Hematopoietic multipotent progenitor cell treated with erythropoietin and hydrocortisone succinate and interleukin-3 and kit ligand, for 17 days (in vitro differentiated cells): Measurements from ENCODE around the gene UPF1.

ENCODE experiments used
- DNase-seq: peaks from one replicate; pipeline ENCODE4 v3.0.0-alpha.2; 2015; ENCODE audit warnings: low spot score

Gene UPF1

DNA sequence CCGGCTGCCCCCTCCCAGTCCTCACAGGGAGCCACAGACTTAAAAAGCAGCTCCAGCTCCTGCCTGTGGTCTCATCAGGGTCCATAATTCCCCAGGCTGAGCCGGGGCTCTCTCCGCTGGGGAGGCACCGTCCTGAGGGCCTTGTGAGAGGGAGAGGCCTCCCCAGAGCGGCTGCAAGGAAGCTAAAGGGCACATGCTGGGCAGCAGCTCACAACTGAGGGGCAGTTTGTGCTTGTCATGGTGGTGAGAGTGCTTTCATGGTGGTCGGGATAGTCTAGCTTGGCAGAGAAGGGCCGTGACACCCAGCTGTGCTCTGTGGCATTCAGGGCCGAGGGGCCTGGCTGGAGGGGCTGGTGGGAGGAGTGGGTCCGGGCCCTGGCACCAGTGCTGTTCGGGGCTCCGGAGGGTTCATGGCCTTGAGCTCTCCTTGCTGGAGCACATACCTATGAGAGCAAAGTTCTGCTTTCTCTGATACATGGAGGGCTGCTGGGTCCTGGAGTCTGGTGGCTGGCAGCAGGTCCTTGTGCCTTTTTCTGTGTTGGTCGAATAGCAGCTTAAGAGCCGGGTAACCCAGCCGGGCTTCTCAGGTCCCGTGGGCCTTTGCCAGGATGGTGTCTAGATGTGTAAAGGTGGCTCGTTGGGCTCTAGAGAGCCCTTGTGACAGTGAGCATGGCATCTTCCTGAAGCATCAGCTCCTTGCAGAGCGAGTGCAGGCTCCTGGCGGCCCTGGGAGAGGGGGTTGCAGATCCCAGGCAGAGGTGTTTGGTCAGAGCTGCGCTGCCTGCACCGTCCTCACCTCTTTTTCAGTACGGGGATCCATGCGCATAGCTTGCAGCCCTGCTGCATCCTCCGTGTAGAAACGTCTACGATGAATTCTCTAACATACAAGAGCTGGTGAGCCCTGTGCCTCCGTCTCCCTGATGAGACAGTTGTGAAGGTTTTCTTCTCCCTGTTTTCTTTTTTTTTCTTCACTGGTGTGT, 8.8 kb downstream of the UPF1 start:
- no peak for DNase-seq

DNA sequence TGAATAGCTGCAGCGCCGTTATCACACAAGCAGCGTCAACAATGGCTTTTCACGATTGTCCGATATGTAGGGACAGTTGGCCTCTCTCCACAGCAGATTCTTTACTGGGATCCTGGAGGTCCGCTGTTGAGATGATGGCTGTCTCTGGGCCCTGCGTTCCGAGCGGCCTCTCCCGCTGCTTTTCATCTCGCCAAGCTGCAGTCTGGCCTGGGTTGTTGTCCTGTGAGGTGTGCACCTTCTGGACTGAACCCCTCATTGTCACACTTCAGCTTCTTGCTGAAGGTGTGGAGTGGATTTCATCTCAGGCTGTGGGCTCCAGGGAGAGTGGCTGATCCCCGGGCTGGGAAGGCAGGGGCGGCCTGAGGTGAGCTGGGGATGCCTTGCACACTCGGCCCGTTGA, 9.6 kb downstream of the UPF1 start:
- DNase-seq = no peak

DNA sequence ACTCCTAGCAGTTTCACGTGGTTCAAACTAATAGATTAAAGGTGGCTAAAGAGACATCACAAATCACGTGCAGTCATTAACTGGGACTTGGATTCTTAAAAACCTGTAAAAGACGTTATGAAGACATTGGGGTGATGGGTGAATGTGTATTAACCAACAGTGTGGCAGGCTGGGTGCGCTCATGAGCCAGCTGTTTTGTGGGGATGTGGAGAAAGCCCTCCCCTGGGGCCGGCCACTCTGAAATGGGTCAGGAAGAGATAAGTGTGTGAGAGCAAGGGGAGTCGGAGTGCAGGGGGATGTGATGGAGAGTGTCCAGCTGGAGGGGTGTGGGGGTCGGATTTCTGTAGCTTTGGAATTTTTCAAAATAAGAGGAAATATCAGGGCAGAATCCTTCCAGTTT, 10.4 kb downstream of the UPF1 start:
- no peak for DNase-seq

DNA sequence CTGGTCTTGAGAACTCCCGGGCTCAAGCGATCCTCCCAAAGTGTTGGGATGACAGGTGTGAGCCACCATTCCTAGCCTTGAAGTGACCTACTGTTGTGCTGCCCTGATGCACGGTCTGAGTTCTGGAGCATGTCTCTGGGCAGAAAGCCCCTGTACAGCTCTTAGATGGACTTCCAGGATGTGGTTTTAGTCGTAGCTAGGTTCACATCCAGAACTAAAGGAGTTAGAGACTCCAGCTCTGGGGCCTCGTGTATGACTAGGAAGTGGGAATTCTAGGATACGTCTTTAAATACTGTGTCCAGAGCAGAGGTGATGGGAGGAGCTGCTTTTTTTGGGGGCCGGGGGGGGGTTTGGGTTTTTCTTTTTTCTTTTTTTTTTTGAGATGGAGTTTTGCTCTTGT, 12.2 kb downstream of the UPF1 start:
- DNase-seq = no peak

DNA sequence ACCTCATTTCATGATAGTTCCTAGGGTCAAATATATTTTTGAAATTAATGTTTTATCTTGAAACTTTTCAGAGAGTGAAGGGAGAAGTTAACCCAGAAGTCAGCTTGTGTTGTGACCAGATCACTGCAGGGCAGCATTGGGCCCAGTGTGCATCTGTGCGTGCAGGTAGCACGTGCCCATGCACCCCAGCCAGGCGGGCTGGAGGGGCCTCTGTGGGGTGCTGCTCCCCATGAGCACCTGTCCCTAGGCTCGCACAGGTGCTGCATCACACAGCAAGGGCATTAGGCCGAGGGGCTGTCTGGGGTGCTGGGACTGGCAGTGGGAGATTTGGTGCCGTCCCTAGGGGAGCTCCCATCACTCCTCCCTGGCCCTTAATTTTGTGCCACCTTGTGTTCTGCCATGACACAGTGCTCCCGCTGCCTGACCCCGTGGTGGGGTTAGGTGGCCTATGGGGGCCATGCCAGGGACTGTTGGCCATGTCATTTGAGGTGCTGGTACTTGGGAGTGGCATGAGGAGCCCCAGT, 13.1 kb downstream of the UPF1 start:
- no peak for DNase-seq

DNA sequence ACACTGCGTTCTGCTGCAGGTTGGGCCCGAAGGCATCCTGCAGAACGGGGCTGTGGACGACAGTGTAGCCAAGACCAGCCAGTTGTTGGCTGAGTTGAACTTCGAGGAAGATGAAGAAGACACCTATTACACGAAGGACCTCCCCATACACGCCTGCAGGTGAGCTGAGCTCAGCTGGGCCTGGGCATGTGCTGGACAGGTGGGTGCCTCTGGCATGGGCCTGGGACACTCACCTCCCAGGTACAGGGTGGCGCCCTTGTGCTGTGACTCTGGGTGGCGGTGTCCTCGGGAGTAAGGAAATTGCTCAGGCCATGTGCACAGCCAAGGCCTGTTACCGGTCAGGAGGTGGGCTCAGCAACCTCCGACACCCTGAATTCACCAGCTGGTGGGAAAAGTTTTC, 14.2 kb downstream of the UPF1 start:
- no peak for DNase-seq

DNA sequence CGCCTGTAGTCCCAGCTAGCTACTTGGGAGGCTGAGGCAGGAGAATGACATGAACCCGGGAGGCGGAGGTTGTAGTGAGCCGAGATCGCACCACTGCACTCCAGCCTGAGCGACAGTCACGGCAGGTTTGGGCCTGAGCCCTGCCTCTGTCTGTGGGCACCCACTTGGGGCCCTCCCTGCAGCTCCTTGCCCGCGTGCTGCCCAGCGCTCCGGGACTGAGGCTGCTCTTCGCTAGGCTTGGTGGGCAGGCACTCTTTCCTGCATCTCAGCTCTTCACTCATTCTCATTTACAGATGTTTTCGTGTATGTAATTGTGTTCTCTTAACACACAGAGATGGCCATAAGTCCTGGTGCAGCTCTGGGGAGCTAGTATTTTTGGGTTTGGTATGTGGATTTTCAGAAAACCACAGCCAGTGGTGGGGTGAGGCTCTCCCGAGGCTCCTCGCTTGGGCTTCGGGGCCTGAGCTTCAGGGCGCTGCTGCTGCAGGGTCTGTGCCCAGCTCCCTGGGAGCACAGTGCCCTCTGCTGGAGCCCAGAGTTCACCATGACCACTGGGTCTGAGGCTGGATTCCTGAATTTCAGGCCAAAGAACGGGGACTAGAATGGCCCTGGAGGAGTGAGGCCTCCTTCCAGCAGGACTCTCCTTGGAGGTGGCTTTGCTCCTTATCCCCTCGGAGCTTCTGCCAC, 15.2 kb downstream of the UPF1 start:
- DNase-seq = peak; percentile 74

DNA sequence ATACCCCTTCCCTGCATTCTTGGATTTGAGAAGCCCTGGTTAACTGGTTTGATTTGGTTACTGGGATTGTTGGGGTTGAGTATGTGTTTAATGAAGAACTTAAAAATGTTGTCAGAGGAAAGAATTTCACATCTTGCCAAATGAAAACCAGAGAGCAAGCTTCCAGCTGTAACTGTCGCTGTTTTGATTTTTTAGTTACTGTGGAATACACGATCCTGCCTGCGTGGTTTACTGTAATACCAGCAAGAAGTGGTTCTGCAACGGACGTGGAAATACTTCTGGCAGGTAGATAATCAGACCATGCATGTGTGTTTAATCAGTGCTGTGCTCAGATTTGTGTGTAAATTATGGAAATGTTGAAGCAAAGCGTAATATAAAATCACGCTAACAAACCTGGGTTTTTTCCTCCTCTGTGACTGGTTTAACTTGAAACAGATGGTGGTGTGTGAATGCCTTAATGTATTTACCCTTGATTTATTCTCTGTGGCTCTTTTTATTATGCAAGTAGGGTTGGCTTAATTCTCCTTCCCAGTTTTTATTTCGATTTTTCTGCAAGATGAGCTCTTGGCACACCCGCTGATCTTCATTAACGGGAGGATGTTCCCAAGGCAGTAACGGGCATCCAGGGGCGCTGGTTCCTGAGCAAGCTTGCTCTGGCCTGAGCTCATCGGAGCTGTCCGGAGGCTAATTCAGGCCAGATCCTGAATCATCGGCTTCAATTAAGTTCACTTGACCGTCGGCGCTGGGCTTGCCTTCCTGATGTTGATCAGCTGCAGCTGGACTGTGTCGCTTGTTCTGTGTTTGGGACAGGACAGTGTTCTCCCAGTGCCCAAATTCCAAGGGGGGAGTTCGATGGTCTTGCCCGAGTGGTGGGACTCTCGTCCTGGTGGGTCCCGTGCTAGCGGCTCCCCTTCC, 16.0 kb downstream of the UPF1 start:
- no peak for DNase-seq

DNA sequence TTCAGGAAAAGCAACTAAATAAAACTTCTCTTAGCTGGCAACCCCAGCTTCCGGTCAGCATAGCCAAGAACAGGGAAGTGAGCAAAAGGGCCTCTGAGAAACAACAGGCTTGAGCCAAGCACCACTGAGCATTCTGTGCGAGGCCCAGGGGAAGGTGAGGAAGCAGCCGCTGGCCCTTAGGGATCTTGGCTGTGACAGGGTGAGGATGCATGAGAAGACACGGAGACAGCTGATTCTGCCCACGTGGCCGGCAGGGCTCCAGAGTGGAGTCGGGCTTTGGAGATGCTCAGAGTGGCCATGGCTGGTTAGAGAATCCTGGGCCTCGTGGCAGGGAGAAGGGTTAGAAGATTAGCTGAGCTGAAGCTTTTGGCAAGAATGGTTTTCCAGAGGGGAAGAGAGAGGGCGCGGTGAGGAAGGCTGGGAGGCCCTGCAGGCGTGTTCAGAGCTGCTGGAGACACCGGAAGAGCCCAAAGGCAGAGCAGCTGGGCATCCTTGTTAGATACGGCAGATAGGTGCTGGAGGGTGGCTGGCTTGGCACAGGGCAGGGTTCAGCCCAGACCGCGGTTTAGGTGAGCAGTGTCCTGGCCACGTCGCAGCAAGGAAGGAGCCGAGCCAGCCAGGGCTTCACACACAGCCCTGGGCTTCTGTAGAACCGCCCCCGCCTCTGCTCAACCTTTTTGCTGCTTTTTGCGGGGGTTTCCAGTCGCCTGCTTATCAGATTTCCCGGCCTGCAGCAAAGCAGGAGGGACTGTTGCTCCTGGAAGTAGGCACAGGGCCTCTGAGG, 17.3 kb downstream of the UPF1 start:
- no peak for DNase-seq

DNA sequence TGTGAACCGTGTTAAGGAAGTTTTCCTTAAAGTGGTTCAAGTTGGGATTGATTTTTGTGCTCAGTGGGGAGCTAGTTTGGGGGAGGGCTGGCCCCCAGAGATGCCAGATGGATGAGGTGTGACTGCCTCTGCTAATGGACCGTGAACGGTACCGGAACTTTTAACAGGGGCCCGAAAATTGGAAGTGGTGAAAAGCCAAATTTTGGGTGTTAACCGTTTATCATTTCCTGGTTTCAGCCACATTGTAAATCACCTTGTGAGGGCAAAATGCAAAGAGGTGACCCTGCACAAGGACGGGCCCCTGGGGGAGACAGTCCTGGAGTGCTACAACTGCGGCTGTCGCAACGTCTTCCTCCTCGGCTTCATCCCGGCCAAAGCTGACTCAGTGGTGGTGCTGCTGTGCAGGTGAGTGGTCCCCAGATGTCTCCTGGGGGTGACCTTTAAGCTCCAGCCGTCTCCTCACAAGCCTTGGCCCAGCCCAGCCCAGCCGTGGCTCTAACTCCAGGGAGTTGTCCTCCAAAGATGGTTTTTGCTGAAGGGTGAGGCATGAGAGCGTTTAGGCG, 18.2 kb downstream of the UPF1 start:
- DNase-seq = no peak

DNA sequence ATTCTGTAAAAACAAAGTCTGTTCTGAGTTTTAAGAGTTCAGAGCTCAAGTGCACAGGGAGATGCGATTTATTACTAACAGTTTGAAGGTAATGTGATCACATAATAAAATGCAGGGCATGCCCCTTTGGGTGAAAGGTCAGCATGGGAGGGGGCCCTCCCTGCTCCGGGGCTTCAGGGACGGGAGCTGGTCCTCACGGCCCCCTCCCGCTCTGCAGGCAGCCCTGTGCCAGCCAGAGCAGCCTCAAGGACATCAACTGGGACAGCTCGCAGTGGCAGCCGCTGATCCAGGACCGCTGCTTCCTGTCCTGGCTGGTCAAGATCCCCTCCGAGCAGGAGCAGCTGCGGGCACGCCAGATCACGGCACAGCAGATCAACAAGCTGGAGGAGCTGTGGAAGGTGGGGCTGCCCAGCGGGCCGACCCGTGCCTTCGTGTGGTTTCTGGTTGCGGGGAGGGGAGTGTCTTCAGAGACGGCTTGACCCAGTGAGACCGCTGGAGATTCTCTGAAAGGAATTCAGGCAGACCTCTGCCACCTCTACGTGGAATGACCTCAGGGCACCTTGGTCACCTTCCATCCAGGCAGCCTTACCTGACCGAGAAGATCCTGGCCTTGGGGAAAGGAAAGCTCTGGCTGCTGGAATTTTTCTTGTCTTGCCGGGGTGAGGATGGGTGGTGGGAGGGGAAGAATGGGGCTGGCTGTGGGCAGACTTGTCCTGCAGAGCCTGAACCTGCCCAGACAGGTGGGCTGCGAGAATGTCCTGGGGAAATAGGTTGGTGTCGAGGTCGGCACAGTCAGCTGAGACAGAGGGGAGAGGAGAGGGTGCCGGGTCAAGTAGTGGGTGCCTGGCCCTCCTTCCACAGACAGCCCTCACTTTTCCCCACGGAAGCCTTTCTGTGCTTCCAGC, 19.0 kb downstream of the UPF1 start:
- DNase-seq = no peak

DNA sequence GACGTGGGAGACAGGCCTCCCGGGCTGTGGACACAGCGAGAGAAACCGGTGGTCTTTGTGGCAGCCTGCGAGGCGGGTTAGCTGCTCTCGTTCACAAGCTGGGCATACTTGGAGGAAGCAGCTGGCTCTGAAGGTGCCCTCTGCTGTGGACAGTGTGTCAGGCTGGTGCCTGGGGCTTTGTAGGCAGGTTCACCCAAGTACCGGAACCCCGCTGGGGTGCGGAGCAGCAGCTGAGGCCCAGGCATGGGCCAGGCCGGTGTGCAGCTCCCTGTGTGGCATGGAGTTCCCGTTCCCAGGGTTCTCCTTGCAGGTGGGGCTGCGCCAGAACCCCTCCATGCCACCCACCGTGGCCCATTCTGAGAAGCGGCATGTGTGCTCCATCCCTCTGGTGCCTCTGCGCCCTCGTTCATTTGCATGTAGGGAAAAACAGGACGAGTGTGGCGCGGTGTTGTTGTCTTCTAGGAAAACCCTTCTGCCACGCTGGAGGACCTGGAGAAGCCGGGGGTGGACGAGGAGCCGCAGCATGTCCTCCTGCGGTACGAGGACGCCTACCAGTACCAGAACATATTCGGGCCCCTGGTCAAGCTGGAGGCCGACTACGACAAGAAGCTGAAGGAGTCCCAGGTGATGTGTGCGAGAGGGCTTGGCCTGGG, 20.0 kb downstream of the UPF1 start:
- no peak for DNase-seq

DNA sequence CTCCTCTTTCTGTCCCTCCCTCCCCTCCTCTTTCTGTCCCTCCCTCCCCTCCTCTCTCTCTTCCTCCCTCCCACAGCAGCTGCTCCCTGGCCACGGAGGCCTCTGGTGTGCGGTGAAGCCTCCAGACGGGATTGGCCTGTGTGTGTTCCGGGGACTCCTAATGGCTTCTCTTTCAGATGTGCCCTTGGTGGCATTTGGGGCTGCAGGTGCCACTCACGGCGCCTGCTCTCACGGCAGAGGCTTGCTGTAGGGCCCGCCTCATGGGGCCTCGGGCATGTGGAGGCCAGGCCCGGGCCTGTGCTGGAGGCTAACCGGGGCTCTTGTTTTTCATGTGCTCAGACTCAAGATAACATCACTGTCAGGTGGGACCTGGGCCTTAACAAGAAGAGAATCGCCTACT, 20.9 kb downstream of the UPF1 start:
- no peak for DNase-seq

DNA sequence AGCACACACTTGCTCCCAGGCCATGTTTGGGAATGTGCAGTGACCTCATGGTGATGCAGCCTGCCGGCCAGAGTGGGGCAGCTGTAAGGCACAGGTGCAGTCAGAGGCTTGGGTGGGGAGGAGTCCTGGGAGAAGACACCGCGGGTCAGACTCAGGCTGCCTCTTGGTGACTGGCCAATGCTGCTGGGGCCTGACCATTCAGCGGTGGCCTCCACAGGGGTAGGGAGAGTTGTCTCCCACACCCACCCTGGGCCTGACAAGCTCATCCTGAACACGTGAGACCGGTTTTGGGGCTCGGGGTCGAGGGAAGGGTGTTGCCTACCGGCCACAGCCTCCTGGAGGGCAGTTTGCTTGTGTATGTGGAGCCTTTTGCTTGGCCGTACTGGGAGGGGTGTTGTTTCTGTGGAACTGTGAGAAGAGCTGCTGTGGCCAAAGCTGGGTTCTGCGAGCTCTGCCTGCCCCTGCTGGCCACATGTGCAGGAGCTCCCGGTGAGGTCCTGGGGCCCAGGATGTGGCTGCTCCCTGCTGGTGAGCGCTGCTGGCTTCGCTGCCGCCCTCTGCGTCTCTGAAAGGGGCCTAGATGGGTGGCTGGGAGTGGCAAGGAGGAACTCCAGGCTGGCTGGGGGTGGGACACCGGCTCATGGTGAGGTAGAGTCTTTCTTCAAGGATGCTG, 22.1 kb downstream of the UPF1 start:
- DNase-seq = no peak

DNA sequence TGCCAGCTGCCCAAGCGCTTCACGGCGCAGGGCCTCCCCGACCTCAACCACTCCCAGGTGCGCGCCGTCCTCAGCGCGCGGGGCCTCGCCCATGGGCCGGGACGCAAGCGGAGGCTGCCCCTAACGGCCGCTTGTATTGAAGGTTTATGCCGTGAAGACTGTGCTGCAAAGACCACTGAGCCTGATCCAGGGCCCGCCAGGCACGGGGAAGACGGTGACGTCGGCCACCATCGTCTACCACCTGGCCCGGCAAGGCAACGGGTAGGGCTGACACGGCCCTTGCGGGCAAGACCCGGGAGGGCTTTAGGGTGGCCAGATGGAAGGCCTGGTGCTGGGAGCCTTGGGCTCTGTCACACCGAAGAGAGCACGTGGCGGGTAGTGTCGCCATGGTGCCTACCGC, 23.2 kb downstream of the UPF1 start:
- DNase-seq = no peak

DNA sequence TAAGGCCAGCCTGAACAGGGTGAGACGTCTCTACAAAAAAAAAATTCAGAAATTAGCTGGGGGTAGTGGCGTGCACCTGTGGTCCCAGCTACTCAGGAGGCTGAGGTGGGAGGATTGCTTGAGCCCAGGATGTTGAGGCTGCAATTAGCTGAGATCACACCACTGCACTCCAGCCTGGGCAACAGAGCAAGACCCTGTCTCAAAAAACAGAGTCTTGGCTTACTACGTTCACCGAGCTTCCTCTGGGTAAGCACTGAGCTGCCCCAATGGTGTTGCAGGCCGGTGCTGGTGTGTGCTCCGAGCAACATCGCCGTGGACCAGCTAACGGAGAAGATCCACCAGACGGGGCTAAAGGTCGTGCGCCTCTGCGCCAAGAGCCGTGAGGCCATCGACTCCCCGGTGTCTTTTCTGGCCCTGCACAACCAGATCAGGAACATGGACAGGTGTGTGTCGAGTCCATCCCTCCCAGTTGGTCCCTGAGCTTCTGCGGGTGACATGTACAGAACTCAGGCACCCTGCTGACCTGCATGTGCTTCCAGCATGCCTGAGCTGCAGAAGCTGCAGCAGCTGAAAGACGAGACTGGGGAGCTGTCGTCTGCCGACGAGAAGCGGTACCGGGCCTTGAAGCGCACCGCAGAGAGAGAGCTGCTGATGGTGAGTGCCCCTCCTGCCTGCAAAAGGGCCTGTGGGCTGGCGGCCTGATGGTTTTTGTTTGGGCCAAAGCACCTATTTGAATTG, 24.1 kb downstream of the UPF1 start:
- no peak for DNase-seq

DNA sequence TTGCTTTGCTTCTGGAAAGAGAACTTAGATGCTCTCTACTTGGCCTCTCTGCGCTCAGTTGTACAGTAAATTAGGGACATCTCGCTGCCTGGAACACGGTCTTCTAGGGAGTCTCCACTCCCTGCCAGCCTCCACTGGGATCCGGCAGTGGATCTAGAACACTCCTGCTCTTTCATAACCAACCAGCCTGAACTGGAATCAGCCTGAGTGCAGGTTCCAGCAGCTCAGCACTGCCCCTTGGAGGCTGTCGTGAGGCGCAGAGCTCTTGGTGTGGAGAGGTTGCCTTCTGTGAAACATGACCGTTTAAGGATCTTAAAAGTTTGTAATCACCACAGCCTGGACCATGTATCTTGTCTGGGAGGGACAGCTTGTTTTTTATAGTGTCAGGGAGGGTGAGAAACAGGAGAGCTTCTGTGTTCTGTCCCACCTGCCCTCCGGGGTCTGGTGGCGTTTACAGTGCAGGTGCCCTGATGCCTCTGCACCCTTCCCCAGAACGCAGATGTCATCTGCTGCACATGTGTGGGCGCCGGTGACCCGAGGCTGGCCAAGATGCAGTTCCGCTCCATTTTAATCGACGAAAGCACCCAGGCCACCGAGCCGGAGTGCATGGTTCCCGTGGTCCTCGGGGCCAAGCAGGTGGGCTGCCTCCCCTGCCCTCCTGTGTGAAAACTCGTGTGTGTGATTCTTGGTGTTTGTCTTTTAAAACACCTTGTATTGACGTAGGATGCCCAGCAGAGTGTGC, 24.8 kb downstream of the UPF1 start:
- DNase-seq = no peak
